Right lung (tissue), 5 donors: ENCODE data around the gene DCTN3. TPM values are rescaled to one million over a fixed set of nuclear protein-coding genes. Genes with fewer than 3 reads are reported as not detected.
A peak's percentile ranks its signal among the peaks of the same experiment; 100 is the strongest.

Source experiments
- DNase-seq, 2 donors: peaks; one replicate each; pipeline ENCODE4 v3.0.0-alpha.2; 2013
- polyA plus RNA-seq, 5 donors: library from polyadenylated mRNA; unstranded; fragments of 120-200 nt; gene quantifications; one replicate each; pipeline versions ENCODE4 v1.2.1 to v1.2.3, GENCODE V29; 2013; ENCODE audit warnings: inconsistent platforms in 1 of 5, low replicate concordance in 1 of 5; ENCODE audit not compliant: insufficient read length in 5 of 5, insufficient read depth in 1 of 5

The DCTN3 gene
- polyA plus RNA-seq, 5 donors: 86.1 to 101 (median 96.5) TPM

DNA sequence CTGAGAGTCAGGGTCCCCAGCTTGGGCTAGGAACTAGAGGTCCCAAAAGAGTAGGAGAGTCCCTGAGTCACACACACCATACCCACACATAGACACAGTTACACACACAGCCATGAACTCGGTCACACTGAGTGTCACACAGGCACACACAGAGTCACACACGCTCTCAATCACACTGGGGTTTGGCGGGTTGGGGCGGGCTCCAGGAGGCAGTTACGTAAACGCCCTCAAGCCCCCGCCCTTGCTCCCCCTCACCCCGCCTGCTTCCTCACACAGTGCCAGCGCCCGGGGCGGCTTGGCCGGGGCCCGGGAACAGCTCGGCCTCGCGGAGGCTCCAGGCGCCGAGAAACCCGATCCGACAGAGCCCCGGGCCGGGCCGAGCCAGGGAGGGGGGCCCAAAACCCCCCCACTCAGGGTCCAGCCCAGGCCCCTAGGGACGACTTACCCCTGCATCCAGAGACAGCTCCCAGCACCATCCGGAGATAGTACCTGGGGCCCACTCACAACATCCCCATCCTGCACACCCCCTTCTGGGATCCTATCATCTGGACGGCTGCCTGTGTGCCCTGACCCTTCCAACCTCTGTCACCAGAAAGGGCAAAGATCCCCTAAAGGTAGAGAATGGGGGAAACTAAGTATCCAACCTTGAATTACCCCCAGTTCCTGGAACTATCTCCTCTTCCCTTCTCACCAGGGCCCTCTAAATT, 27.2 kb downstream of the DCTN3 start:
- peak; percentile 59 to 68 for DNase-seq

DNA sequence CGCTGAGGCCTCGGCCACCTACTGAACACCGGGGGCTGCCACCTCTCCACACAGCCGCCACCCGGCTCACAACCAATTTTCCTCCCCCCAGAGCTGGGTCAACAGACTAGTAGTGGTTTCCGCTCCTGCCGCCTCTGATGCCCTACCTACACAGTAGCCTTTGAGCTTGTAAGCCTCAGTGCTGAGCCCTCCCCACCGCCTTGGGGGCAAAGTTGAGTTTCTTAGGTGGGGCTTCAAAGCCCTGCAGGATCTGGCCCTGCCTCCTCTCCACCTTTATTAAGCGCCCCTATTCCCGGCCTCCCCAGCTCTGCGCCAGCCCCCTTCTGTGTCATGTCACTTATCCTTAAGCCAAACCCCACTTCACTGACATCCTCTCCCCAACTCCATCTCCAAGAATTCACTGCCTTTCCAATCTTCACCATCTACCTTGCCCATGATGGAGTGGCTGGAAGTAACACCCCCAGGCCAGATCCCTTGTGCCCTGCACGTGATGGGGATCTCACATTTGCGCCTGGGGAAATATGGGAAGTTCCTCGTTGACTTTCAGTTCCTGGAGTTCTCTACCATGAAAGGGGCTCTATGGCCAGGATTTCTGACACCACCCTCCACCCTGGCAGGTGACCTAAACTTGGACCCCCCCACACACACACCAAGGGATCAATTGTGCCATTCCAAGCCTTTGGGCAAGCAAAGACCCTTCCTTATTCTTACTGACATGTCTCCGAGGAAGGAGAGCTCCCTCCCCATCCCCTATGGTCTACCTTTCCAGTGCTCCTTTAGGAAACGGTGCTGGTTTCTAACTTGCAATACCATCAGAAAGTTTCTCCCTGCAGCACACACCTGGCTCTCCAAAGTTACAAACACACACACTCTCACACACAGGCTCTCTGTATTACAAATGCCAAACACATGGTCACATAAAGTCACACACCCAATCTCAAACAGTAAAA, 28.1 kb downstream of the DCTN3 start:
- no peak for DNase-seq

DNA sequence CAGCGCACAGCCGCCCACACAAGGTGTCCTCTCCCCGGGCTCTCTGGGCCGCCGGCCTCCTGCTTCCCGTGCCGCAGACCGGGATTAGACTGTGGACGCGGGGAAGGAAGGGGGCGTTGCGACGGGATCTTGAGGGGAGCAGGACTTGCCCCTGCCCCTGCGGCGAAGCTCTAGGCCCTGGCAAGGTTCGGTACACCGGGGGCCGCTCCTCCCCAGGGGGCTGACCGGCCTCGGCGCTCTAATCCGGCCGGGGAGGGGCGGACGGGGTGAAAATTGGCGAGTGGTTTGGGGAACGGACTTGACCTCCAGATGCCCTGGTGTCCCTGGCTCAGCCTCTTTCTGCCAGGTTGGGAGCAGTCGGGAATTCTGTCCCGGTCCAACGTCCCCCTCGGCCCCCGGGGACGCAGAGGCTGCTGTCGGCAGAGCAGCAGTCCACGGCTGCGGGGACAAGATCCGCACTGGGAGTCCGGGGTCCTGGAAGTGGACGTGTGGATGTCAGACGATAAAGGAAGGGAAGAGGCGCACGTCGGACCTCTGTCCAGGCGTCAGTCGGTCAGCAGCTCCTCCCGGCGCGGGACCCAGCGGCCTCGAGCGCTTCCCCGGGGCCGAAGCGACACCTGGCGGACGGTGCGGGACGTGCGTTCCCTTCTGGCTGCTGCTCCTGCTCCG, 28.9 kb downstream of the DCTN3 start:
- peak; percentile 75 to 81 for DNase-seq

DNA sequence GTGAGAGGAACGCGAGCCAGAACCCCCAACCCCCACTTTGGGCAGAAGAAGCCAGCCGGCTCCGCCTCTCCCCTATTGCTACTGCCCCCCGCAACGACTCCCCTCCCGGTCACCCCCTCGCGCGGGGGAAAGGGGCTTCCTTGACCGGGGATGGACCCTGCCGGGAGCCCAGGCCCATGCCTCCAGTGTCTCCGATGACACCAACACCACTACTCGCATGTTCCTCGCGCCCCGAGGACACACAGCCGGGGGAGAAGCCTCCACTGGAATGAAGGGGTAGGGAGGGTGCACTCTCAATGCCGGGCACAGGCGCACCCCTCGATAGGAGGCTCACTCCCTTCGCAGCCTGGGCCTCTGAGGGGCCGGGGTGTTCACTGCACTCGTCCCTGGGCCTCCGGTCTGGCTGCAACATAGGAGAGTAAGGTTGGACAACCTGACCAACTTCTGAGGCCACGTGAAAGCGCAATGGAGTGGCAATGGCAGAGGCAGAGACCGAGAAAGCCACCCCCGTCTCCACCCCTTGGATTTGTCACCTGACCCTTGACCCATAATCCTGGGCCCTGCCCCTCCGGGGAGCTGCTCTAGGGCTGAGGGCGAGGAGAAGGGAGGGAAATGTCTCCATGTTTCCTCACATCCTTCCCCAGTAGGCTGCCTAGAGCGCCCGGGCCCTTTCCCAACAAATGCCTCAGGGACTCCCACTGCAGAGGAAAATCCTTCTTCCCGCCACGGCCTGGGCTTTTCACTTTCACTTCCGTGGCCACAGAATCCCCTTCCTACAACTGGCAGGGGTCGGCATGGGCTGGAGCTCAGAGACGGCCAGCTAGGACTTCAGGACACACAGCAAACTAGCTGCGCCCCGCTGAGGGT, 29.7 kb downstream of the DCTN3 start:
- no peak for DNase-seq

DNA sequence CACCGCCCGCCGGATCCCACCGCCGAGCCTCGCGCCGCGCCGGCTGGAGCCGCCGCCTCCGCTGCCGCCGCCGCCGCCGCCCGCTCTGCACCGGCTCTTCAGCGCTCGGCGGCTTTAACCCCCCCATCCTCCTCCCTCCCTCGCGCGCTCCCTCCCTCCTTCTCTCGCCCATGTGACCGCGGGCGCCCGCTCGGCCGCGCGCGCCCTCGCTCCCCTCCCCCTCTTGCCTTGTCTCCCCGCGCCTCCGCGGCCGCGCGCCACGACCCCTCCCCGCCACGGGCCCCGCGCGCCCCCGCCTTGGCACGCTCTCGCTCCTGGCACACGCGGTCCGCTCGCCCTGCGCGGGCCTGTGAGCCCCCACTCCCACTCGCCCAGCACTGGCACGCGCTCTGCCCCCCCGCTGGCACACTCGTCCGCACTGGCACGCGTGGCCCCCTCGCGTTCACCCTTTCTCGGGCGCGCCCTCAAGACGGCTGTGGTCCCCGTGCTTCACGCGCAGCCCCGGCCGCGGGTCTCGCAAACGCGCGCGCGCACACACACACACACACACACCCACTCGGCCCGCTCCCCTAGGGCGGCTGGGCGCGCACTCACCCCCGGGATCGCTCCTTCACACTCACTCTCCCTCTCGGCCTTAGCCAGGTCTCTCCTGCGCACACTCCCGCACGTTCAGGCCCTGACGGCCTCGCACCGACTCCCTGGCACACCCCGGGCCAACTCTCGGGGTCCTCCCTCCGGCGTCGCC, 30.5 kb downstream of the DCTN3 start, which contains the start of gene CNTFR:
Gene CNTFR, minus strand, starts transcription at position 89 of the 745 bp plus-strand sequence. CDS start 20,743 bp downstream, outside the sequence.
- DNase-seq: peak; percentile 70 to 71

DNA sequence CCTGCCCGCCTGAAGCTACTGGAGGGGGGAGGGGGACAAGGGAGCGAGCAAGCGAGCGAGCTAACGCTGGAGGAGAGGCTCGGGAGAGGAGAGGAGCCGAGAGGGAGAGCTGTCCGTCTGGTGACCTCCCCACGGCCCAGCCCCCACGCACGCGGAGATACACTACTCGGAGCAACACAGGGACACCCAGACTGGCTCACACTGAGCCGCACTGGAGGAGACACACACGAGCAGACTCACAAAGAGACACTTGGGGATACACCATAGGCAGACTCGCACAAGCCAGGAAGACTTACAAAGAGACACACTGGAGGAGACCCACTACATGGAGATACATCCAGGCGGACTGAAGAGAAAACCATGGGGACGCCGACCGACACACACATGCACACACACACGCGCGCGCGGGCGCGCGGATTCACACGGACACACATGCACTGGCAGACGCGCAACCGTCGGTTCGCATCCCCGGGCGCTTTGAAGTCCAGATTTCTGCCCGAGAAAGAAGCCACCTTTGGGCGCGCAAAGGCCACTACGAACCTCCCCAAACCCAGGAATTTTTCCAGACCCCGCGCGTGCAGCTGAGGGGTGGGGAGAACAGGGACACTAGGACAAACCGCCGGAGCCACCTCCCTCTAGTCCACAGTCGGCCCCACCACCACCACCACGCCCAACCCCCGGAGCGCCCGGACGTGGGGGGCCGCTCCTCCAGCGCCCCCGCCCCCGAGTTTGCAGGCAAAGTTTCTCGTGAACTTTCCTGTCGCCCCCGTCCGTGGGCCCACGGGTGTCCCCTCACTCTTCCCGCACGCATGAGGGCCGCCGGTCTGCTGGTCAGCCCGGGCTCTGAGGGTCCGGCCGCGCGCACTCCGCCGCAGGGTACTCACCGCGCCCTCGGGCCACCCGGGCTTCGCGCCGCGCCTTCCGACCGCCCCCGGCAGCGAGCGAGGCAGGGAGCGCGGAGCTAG, 31.3 kb downstream of the DCTN3 start:
- DNase-seq: no peak

DNA sequence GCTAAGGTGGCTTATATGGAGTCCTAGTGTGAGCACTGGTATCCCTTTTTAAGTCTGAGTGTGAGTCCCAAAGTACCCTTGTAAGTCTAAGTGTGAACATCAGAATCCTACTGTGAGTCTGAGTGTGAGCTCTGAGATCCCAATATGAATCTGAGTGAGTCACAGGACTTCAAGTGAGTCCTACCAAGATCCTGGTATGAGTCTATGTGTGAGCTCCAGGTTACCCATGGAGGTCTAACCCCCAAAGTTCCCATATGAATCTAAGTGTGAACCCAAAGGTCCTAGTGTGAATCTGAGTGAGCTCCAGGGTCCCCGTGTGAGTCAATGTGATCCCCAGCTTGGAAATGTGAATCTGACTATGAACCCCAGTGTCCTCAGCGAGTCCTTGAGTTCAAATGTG, 33.0 kb downstream of the DCTN3 start:
- DNase-seq: no peak

DNA sequence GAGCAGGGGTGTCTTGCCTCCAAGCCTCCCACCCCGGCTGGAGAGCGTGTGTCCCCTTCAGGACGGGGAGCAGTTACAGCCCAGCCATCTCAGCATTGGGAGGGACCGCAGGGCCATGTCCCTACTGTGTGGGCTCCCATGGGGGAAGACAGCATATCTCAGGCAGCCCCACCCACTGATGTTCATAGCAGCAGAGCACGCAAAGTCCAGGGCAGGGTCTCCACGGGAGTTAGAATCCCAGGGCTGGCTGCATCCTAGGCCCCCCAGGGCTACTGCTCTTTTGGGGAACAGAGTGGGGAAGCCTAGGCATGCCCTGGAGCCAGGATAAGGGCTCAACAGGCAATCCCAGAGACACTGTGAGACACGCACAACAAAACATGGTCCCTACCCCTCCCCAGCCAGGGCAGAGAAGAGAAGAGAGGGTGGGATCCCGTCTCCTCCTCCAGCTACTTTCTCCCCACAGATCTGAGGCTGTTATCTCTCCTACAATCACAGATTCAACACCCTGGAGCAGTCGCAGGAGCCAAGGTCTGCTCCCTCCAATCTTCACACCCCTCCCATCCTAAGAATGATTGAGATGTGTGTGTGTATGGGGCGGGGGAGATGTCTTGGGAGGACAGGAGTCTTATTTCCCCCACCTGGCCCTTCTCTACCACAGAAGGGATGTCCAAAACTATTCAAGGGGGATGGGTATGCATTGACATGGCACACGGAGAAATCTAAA, 34.2 kb downstream of the DCTN3 start:
- DNase-seq: no peak

DNA sequence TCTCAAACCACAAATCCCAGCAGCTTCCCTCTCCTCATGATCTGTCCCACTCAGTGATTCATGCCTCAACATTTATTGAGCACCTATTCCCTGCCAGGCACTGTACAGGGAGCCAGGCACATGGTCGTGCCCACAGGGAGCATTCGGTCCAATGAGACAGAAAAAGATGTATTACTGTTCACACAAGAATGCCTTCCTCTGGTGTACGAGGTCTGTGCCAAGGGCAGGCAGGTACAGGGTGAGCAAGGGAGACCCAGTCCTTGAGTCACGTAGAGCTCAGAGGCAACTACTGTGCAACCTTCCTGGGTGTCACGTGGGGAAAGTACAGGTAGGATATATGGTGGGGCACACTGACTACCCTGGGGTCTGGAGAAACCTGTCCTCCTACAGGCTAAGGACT, 35.3 kb downstream of the DCTN3 start:
- DNase-seq: no peak

DNA sequence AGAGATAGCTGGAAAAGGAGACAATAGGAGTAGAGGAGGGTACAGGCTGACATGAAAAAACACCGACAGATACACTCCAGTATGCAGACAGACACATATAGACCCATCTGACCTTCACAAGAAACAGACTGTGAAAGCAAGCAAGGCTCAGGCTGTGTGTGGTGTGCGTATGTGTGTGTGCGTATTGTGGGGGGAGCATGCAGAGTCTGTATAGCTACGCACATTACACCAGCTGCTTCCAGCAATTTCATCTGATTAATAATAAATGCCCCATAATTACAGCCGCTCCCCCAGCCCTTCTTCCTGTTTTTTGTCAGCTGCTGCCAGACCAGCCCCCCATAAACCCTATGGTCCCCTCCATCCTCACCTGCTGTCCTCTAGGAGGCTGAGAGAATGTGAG, 37.5 kb downstream of the DCTN3 start:
- no peak for DNase-seq

DNA sequence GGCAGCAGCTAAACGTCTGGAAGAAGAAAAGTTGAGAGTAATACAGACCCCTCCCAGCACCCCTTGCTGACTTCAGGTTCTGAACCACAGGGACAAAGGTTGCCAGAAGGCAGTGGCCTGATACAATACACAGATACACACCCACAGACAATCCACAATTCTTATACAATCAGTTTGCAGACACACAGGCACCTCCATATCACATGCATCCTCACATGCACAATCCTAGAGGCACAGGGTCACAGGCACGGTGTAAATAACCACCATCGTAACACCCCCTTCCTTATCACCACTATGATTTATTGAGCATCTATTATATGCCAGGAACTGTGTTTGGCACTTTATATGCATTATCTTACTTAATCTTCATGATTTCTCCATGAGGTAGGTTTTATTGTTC, 39.0 kb downstream of the DCTN3 start:
- no peak for DNase-seq

DNA sequence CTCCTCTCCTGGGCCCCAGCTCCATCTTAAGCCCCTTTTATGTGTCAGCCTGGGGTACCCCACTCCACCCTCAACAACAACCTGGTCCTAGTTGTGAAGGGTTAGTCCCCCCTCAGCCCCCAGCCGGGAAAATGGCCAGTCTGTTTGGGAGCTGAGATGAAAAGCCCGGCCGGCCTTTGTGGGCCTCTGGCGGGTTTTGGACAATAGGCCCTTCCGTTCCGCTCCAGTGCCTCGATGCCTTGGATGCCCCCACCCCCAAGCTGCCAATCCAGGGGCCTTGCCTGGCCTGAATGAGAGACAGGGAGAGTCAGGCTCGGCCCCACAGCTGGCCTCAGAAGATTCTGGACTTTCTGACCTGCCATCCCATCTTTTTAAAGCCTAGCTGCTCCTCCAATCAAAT, 39.9 kb downstream of the DCTN3 start:
- no peak for DNase-seq

DNA sequence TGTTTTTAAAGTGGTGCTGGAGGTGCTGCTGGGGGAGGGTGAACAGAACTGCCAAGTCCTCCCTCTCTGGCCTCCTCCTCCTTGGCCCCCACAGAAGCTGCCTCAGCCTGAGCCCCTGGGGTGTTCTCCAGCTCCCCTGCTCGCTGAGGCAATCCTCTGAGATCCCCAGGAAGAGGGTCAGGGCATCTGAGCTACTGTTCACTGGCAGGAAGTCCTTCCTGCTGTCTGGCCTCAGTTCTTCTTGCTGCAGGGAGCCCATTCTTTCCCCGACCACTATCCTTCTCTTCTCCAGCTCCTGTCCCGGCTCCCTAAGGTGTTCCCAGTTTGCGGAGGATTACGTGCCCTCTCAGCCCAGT, 40.5 kb downstream of the DCTN3 start:
- no peak for DNase-seq

DNA sequence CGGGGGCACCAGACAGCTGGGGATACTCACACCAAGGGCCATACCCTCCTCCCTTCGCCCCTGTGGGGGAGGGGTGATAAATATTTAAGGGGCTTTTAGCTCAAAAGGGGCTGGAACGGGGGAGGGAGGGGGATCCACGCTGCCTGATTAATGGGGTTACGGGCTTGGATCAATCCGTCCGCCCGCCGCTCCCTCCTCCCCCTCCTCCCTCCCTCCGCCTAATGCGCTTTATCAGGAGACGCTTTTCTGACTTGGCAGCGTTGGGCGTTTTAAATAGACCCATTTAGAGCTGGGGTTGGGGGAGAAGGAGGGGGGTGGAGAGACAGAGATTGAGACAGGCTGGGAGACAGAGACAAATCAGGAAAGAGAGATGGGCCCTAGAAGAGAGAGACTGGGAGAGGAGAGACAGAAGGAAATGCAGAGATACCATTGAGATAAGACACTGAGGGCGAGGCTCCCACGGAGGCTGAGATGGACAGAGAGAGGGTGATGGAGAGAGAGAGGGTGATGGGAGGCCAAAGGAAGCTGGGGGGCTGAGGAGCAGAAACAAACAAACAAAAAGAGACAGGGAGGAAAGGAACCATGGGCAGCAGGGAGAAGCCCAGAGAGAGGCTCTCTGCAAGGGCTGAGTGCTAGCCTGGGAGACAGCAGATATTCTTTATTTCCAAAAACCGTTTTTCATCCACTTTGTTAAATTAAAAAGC, 41.0 kb downstream of the DCTN3 start:
- peak; percentile 73 to 79 for DNase-seq

DNA sequence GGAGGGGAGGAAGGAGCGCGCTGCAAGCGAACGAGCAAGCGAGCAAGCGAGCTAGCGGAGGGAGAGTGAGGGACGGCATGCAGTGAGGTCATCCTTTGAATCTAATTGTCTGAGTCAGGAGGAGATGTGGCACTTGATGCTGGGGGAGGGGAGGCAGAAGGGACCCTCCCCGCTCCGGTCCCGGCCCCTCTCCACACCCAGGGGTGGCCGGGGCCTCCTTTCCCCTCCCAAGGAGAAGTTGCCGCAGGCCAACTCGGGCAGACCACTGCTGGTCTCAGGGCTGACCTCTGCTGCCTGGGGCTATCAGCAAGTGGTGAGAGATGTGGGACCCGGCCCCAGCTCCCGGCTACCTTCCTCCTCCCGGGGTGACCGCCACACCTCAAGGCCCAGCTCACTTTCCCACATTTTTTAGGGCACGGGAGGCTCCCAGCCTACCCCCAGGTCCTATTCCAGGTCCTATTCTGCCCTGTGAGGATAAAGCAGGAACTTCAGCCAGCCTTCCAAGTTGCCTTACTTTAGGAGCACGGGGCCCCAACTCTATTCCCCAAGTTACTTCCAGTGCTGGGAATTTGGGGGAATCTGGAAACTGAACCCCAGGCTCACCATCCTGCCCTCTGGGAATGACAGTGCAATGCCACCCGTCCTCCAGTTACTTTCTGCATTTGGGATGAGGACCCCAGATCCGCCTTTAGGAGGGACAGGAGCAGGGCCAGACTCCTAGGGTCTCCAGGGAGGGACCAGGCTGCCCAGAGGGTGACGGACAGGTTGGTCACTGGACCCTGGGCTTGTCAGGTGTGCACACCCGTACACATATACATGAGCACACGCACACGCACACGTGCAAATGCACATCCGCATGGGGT, 41.8 kb downstream of the DCTN3 start:
- DNase-seq: no peak

DNA sequence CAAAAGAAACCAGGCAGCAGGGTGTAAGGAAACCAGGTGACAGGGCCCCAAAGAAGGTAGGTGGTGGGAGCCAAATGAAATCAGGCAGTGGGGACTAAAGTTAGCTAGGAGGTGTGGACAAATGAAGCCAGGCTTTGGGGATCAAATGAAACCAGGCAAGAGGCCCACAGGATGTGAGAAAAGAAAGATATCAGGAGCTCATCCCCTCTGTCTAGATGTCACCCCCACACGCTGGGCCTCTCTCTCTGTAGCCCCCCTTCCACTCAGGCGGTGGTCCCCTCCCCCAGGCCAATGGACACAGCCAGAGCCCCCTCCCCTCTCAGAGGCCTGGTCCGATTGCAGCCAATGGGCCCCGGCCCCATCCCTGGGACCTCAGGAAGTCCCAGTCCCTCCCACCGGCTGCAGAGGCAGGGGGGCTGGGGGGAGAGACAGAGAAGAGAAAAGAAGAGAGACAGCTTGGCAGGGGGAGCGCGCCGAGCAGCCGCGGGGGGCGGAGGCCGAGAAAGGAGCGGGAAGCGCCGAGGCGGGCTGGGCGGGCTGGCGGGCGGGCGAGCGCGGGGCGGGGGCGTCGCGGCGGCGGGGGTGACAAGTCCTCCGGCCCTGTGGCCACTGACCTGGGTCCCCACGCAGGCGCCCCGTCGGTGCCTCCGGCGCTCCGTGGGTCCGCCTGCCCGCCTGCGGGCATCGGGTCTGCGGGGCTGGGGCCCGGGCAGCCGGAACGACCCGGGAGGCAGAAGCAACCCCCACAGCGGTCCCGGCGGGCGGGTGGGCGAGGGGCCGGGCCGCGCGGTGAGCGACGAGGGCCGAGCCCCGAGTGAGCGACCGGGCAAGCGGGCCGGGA, 42.7 kb downstream of the DCTN3 start:
- peak; percentile 79 to 80 for DNase-seq
